ENCODE measurements around the gene MMP1. TPM values are rescaled to one million over a fixed set of nuclear protein-coding genes. Genes with fewer than 3 reads are reported as not detected.

The MMP1 gene
- polyA plus RNA-seq, 1 experiment: 233 TPM

GRCh38 chr11:102837646-102838045 lies 39.7 kb upstream of the MMP1 start:
- no peaks in the 10 kb centered on the region for H3K27me3 ChIP-seq (ENCODE audit: control insufficient read depth, insufficient read depth, low read length)
- no peak overlapping the region for H3K4me3 ChIP-seq (ENCODE audit: low read depth, low read length)
- POLR2A ChIA-PET: no interaction called here
- CTCF ChIA-PET: interaction anchor here (2.4 to 2.7 kb wide), 2 partner anchors 77 to 103 kb away, joined by 11 to 12 read pairs; no protein-coding TSS in a partner anchor
- no peaks in the 10 kb centered on the region for H3K36me3 ChIP-seq (ENCODE audit: control insufficient read depth, insufficient read depth, low read length)
- TF ChIP-seq CTCF (IDR thresholded peaks at IDR 0.05; ENCODE audit: insufficient read depth, low read depth, low read length): no peak
- DNase-seq (ENCODE audit: low read depth): no peak

GRCh38 chr11:102837156-102837555 lies 39.2 kb upstream of the MMP1 start:
- Histone ChIP-seq H3K36me3 (ENCODE audit: control insufficient read depth, insufficient read depth, low read length) (no peaks in the 10 kb centered on the region), H3K4me3 (ENCODE audit: low read depth, low read length) (no peak overlapping the region), H3K27me3 (ENCODE audit: control insufficient read depth, insufficient read depth, low read length) (no peaks in the 10 kb centered on the region)
- DNase-seq (ENCODE audit: low read depth): no peak
- POLR2A ChIA-PET: no interaction called here
- TF ChIP-seq CTCF (IDR thresholded peaks at IDR 0.05; ENCODE audit: insufficient read depth, low read depth, low read length): no peak
- CTCF ChIA-PET: interaction anchor here (1.4 to 2.7 kb wide), 3 partner anchors 78 to 255 kb away, joined by 3 to 12 read pairs (median 11); partner anchors contain the start of gene DCUN1D5

GRCh38 chr11:102836290-102836875 lies 38.4 kb upstream of the MMP1 start:
- no peaks in the 10 kb centered on the region for H3K36me3 ChIP-seq (ENCODE audit: control insufficient read depth, insufficient read depth, low read length)
- POLR2A ChIA-PET: interaction anchor here (0.6 kb wide), 1 partner anchor 617 kb away, joined by 3 read pairs; no protein-coding TSS in a partner anchor
- no peaks in the 10 kb centered on the region for H3K27me3 ChIP-seq (ENCODE audit: control insufficient read depth, insufficient read depth, low read length)
- TF ChIP-seq CTCF (IDR thresholded peaks at IDR 0.05; ENCODE audit: insufficient read depth, low read depth, low read length): no peak
- peak; percentile 41 for DNase-seq (ENCODE audit: low read depth)
- CTCF ChIA-PET: interaction anchor here (0.6 to 2.7 kb wide), 5 partner anchors 78 to 490 kb away, joined by 3 to 12 read pairs (median 4); partner anchors contain the start of gene DCUN1D5
- no peak overlapping the region for H3K4me3 ChIP-seq (ENCODE audit: low read depth, low read length)

- no peak for DNase-seq (ENCODE audit: low read depth)
- no peak for TF ChIP-seq CTCF (IDR thresholded peaks at IDR 0.05; ENCODE audit: insufficient read depth, low read depth, low read length)
- Histone ChIP-seq H3K27me3 (ENCODE audit: control insufficient read depth, insufficient read depth, low read length) (no peaks in the 10 kb centered on the region), H3K36me3 (ENCODE audit: control insufficient read depth, insufficient read depth, low read length) (no peaks in the 10 kb centered on the region), H3K4me3 (ENCODE audit: low read depth, low read length) (no peak overlapping the region)
- CTCF ChIA-PET: interaction anchor here (0.6 to 1.6 kb wide), 7 partner anchors 23 to 268 kb away, joined by 3 to 8 read pairs (median 3); no protein-coding TSS in a partner anchor
- POLR2A ChIA-PET: interaction anchor here (0.7 kb wide), 1 partner anchor 28 kb away, joined by 5 read pairs; no protein-coding TSS in a partner anchor
Measured at GRCh38 chr11:102833731-102834130, 35.8 kb upstream of the MMP1 start.

GRCh38 chr11:102832612-102833011 lies 34.7 kb upstream of the MMP1 start:
- POLR2A ChIA-PET: no interaction called here
- TF ChIP-seq CTCF (IDR thresholded peaks at IDR 0.05; ENCODE audit: insufficient read depth, low read depth, low read length): no peak
- Histone ChIP-seq H3K4me3 (ENCODE audit: low read depth, low read length) (no peak overlapping the region), H3K36me3 (ENCODE audit: control insufficient read depth, insufficient read depth, low read length) (no peaks in the 10 kb centered on the region), H3K27me3 (ENCODE audit: control insufficient read depth, insufficient read depth, low read length) (no peaks in the 10 kb centered on the region)
- CTCF ChIA-PET: interaction anchor here (1.1 to 4.6 kb wide), 8 partner anchors 15 to 224 kb away, joined by 3 to 65 read pairs (median 7); no protein-coding TSS in a partner anchor
- DNase-seq (ENCODE audit: low read depth): no peak

Data from BJ (cell line).